ENCODE measurements around the gene GNAS. TPM values are rescaled to one million over a fixed set of nuclear protein-coding genes. Genes with fewer than 3 reads are reported as not detected.

Gene GNAS
- total and polyA plus RNA-seq, 10 of the 15 experiments (the other 5 are each of a cell fraction or from before 2014, with no cell fraction given), result 209 to 950 (median 394) TPM

DNA sequence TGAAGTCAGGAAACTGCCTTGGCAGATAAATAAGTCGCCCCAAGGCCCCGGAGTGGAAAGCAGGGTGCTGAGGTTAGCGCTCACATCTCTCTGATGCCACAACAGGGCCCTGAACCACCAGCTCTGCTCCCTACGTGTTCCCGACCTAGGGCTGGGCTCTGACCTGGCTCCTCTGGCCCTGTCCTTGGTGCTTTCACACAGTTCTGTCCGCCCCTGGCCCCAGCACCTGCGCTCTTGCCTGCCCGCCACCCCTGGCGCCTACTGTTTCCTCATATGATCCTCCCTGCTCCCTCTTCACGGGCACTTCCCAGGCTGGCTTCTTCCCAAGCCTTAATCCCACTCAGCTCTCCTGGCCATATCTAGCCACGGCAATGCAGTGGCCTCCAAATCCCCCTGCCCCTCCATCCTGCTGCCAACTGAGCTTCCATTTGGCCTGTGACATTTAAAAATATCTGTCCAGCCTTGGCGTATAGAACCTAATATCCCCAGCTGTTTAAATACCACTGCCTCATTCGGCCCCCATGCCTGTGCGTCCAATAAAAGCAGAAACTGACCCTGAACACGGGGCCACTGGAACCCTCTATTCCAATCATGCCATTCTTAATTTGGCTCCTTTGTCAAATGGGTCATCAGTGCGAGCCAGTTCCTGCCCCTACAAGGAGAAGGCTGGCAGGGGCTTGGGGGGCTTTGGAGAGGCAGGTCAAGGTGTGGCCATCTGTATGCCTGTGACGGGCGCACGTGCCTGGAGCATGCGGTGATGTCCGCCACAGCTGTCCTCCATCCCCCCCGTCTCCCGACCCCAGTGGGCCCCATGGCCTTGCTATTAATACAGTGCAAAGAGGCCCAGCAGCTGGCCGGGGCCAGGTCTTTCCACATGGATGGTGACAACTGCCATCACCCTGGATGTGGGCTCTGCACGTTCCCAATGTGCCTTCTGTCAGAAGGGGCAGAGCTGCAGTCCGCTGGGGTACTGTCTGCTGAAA, 29.5 kb upstream of the GNAS start:
- DNase-seq (ENCODE audit: low read depth, low spot score) (no peak), FAIRE-seq (no peak), ATAC-seq (no peak)
- H3K9ac ChIP-seq (ENCODE audit: control insufficient read depth, insufficient read depth, low read length), result no peak overlapping the region
- peaks cover 0 to 2% of the 10 kb centered on the region in 2 experiments; a peak in 2 of 4 replicates for H3K36me3 ChIP-seq (ENCODE audit: control insufficient read depth in 2 of 2, insufficient read depth in 2 of 2, low read length in 1 of 2)
- POLR2A ChIA-PET, result no interaction called here
- 75% methylated on average over 26 of the region's 26 CpGs for WGBS (ENCODE audit: insufficient coverage, insufficient replicate concordance, low lambda C conversion rate, missing lambda C conversion rate)
- RAD21 ChIA-PET (ENCODE audit: unreplicated experiment), result no interaction called here
- no peak overlapping the region for H3K4me3 ChIP-seq
- H3K27me3 ChIP-seq (replicated peaks in 1 of 2; ENCODE audit: control insufficient read depth in 2 of 2, insufficient read depth in 2 of 2, low read length in 1 of 2), result no peaks in the 10 kb centered on the region
- H2AFZ ChIP-seq (ENCODE audit: control insufficient read depth, low read depth, low read length), result no peak overlapping the region
- no peak overlapping the region for H3K4me2 ChIP-seq (ENCODE audit: control insufficient read depth, insufficient read depth)
- H3K79me2 ChIP-seq (ENCODE audit: control insufficient read depth, insufficient read depth, low read length), result no peaks in the 10 kb centered on the region
- TF ChIP-seq SMC3 (IDR thresholded peaks at IDR 0.05; ENCODE audit: borderline replicate concordance, low read length), result no peak
- no peak for TF ChIP-seq SMAD5 (IDR thresholded peaks at IDR 0.05; ENCODE audit: low read depth)
- no peak for TF ChIP-seq FOXK2 (IDR thresholded peaks at IDR 0.05)
- TF ChIP-seq ZBTB33 (IDR thresholded peaks at IDR 0.05), result no peak
- no peak for TF ChIP-seq SIX5 (IDR thresholded peaks at IDR 0.05; ENCODE audit: low read depth, low read length, severe bottlenecking)
- no peak for TF ChIP-seq HCFC1 (IDR thresholded peaks at IDR 0.05; ENCODE audit: low read length)
- no peak for TF ChIP-seq EED (IDR thresholded peaks at IDR 0.05; ENCODE audit: low read depth)
- TF ChIP-seq NRF1 (conservative IDR thresholded peaks at IDR 0.05; ENCODE audit: low read depth, low read length), result no peak
- no peak for TF ChIP-seq SUPT20H (IDR thresholded peaks at IDR 0.05; ENCODE audit: borderline replicate concordance, control insufficient read depth, low read depth, low read length)
- no peak for TF ChIP-seq PML (IDR thresholded peaks at IDR 0.05; ENCODE audit: low read length)
- TF ChIP-seq MEF2B (IDR thresholded peaks at IDR 0.05; ENCODE audit: partially characterized antibody, poor library complexity, severe bottlenecking), result no peak
- TF ChIP-seq ETV6 (conservative IDR thresholded peaks at IDR 0.05 in 1 of 2, IDR thresholded peaks at IDR 0.05 in 1 of 2; ENCODE audit: borderline replicate concordance in 1 of 2, low read depth in 1 of 2), result no peak
- TF ChIP-seq RFX5 (IDR thresholded peaks at IDR 0.05; ENCODE audit: low read depth, low read length), result no peak
- TF ChIP-seq PAX5 (IDR thresholded peaks at IDR 0.05; ENCODE audit: borderline replicate concordance, low read depth, low read length), result no peak
- CTCF ChIA-PET, result no interaction called here
- no peak overlapping the region for H3K27ac ChIP-seq (ENCODE audit: control insufficient read depth, insufficient read depth)
- in situ Hi-C loops (cut with MboI), result no loop called here
- SMC1A ChIA-PET (ENCODE audit: uncharacterized antibody, unreplicated experiment), result no interaction called here
- intact Hi-C loops (cut with micrococcal nuclease; ENCODE audit: unreplicated experiment), result no loop called here
- no peaks in the 10 kb centered on the region for H3K9me3 ChIP-seq (replicated peaks; ENCODE audit: control insufficient read depth, insufficient read depth, low read length)
- H3K4me1 ChIP-seq (ENCODE audit: control insufficient read depth, insufficient read depth, low read length), result no peaks in the 10 kb centered on the region
- BruUV-seq (replicated peaks), result no TSS peak
- H4K20me1 ChIP-seq (ENCODE audit: control insufficient read depth, insufficient read depth), result no peaks in the 10 kb centered on the region
